ENCODE results near the gene ZNF396. TPM values are rescaled to one million over a fixed set of nuclear protein-coding genes. Genes with fewer than 3 reads are reported as not detected.
A peak's percentile ranks its signal among the peaks of the same experiment; 100 is the strongest.

Gene ZNF396
- total RNA-seq, 1 donor from 2014 or later = 1.4 TPM

DNA sequence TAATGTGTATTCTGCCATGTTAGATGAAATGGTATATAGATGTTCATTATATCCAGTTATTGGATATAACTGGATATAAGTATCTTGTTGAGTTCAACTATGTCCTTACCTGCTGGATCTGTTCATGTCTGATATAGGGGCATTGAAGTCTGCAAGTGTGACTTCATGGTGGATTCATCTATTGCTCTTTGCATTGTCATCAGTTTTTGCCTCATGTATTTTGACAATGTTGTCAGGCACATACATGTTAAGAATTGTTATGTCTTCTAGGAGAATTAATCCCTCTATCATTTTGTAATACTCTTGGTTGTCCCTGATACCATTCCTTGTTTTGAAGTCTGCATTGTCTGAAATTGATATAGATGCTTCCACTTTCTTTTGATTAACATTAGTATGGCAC is 48.3 kb downstream of the ZNF396 start:
- no peaks in the 10 kb centered on the region for H3K4me1 ChIP-seq (ENCODE audit: insufficient read depth, low read length)
- no peak overlapping the region for H3K27ac ChIP-seq (ENCODE audit: low read depth, low read length)
- no peak for FAIRE-seq
- no peak overlapping the region for H3K4me3 Mint-ChIP-seq (ENCODE audit: unreplicated experiment)
- peaks cover 5% of the 10 kb centered on the region for H3K9me3 Mint-ChIP-seq (ENCODE audit: unreplicated experiment)
- H3K36me3 ChIP-seq (ENCODE audit: insufficient read depth, low read length) = peaks cover 15% of the 10 kb centered on the region
- H3K27me3 ChIP-seq (ENCODE audit: insufficient read depth, low read length) = no peaks in the 10 kb centered on the region
- H3K9ac ChIP-seq (ENCODE audit: low read length) = no peak overlapping the region
- H3K27ac Mint-ChIP-seq (ENCODE audit: unreplicated experiment) = no peak overlapping the region
- peaks cover 6% of the 10 kb centered on the region for H3K4me1 Mint-ChIP-seq (ENCODE audit: low read depth, unreplicated experiment)
- no peaks in the 10 kb centered on the region for H3K9me3 ChIP-seq (ENCODE audit: insufficient read depth, low read depth, low read length)
- no peaks in the 10 kb centered on the region for H3K79me2 ChIP-seq (ENCODE audit: insufficient read depth, low read length)
- H3K27me3 Mint-ChIP-seq (ENCODE audit: low read depth, unreplicated experiment) = no peaks in the 10 kb centered on the region
- no peak overlapping the region for H3K4me2 ChIP-seq (ENCODE audit: low read length)
- H2AFZ ChIP-seq (ENCODE audit: low read depth, low read length) = no peak overlapping the region
- no peak overlapping the region for H3K4me3 ChIP-seq (ENCODE audit: insufficient read depth, low read depth, low read length)
- H3K36me3 Mint-ChIP-seq (ENCODE audit: low read depth, unreplicated experiment) = peaks cover 5% of the 10 kb centered on the region
- no peaks in the 10 kb centered on the region for H4K20me1 ChIP-seq (ENCODE audit: insufficient read depth, low read length)
- DNase-seq (ENCODE audit: low read depth) = no peak
- TF ChIP-seq, protein P1, sequence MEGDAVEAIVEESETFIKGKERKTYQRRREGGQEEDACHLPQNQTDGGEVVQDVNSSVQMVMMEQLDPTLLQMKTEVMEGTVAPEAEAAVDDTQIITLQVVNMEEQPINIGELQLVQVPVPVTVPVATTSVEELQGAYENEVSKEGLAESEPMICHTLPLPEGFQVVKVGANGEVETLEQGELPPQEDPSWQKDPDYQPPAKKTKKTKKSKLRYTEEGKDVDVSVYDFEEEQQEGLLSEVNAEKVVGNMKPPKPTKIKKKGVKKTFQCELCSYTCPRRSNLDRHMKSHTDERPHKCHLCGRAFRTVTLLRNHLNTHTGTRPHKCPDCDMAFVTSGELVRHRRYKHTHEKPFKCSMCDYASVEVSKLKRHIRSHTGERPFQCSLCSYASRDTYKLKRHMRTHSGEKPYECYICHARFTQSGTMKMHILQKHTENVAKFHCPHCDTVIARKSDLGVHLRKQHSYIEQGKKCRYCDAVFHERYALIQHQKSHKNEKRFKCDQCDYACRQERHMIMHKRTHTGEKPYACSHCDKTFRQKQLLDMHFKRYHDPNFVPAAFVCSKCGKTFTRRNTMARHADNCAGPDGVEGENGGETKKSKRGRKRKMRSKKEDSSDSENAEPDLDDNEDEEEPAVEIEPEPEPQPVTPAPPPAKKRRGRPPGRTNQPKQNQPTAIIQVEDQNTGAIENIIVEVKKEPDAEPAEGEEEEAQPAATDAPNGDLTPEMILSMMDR (IDR thresholded peaks at IDR 0.05; ENCODE audit: insufficient read depth, low read depth, low read length) = no peak
- TF ChIP-seq EZH2 (IDR thresholded peaks at IDR 0.05; ENCODE audit: insufficient read depth, low read length) = no peak

DNA sequence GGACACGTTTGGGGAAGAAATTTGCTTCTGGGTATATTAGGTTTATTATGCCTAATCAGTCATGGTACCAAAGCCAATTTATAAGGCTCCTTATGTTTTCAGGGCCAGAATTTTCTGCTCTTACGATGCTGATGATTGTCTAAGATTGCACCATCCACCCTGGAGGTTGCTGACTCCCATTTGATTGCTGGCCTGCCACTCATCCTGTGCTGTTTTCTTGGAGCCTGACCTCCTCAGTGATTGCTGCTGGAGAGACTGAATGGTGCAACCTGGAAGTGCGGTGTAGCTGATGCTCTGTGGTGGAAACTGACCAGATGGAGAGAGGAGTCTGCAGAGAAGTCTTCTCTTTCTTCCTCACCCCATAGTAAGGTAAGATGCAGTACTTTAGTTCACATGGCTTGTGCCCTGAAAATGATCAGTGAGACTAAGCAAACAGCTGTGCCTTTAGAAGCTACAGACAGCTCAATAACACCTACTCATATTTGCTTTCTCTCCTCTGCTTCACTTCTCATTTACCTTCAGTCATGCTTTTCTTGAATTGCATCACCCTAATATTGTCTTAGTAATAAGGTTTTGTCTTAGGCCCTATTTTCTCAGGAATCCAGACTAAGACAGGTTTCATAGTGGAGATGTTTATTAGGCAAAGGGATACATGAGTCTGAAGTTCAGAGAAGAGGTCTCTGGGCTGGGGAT is 50.3 kb downstream of the ZNF396 start:
- no peaks in the 10 kb centered on the region for H3K9me3 ChIP-seq (ENCODE audit: insufficient read depth, low read depth, low read length)
- H3K27ac ChIP-seq (ENCODE audit: low read depth, low read length) = no peak overlapping the region
- no peaks in the 10 kb centered on the region for H4K20me1 ChIP-seq (ENCODE audit: insufficient read depth, low read length)
- FAIRE-seq (no peak), DNase-seq (ENCODE audit: low read depth) (no peak)
- H3K4me3 ChIP-seq (ENCODE audit: insufficient read depth, low read depth, low read length) = no peak overlapping the region
- no peak overlapping the region for H3K4me2 ChIP-seq (ENCODE audit: low read length)
- H3K27me3 ChIP-seq (ENCODE audit: insufficient read depth, low read length) = no peaks in the 10 kb centered on the region
- Mint-ChIP-seq H3K4me3 (ENCODE audit: unreplicated experiment) (no peak overlapping the region), H3K27me3 (ENCODE audit: low read depth, unreplicated experiment) (no peaks in the 10 kb centered on the region), H3K27ac (ENCODE audit: unreplicated experiment) (peak overlapping the region; percentile 31), H3K9me3 (ENCODE audit: unreplicated experiment) (peaks cover 8% of the 10 kb centered on the region), H3K36me3 (ENCODE audit: low read depth, unreplicated experiment) (no peaks in the 10 kb centered on the region), H3K4me1 (ENCODE audit: low read depth, unreplicated experiment) (peaks cover 6% of the 10 kb centered on the region)
- H3K79me2 ChIP-seq (ENCODE audit: insufficient read depth, low read length) = no peaks in the 10 kb centered on the region
- H2AFZ ChIP-seq (ENCODE audit: low read depth, low read length) = no peak overlapping the region
- H3K9ac ChIP-seq (ENCODE audit: low read length) = no peak overlapping the region
- TF ChIP-seq EZH2 (IDR thresholded peaks at IDR 0.05; ENCODE audit: insufficient read depth, low read length) = no peak
- TF ChIP-seq, protein P1 (IDR thresholded peaks at IDR 0.05; ENCODE audit: insufficient read depth, low read depth, low read length) = no peak
- peaks cover under 1% of the 10 kb centered on the region for H3K36me3 ChIP-seq (ENCODE audit: insufficient read depth, low read length)
- H3K4me1 ChIP-seq (ENCODE audit: insufficient read depth, low read length) = no peaks in the 10 kb centered on the region

DNA sequence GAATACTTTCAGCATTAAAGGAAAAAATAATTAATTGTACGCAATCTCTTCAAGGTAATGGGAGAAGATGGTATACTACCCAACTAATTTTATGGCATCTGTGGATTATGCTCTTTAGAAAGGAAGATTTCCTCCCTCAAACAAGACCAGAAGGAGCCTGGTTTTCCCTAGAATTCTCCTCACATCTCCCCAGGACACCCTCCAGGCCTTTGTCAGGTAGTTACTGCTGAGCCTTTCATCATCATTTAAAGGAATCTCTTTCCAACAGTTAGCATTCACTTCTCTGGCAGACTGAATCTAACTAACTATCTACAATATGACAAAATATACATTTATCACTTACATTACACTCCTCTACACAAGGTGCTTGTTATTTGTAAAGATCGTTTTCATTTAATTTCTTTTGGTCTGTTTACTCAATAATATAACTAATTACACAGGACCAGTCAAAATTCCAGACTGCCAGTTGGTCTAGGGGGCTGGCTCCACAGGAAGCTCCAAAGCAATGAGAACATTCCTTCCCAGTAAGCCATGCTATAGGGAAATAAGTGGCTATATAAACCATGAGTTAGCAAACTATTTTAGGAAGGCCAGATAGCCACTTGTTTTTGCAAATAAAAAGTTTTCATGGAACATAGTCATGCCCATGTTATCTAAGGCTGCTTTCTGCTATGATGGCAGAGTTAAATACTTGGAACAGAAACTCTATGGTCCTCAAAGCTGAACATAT is 52.0 kb downstream of the ZNF396 start:
- peak overlapping the region; percentile 86 for H3K27ac Mint-ChIP-seq (ENCODE audit: unreplicated experiment)
- H3K27me3 Mint-ChIP-seq (ENCODE audit: low read depth, unreplicated experiment) = no peaks in the 10 kb centered on the region
- H3K4me1 ChIP-seq (ENCODE audit: insufficient read depth, low read length) = no peaks in the 10 kb centered on the region
- no peaks in the 10 kb centered on the region for H3K9me3 ChIP-seq (ENCODE audit: insufficient read depth, low read depth, low read length)
- H3K9ac ChIP-seq (ENCODE audit: low read length) = no peak overlapping the region
- FAIRE-seq (no peak), DNase-seq (ENCODE audit: low read depth) (no peak)
- H3K36me3 Mint-ChIP-seq (ENCODE audit: low read depth, unreplicated experiment) = no peaks in the 10 kb centered on the region
- peaks cover 6% of the 10 kb centered on the region for H3K4me1 Mint-ChIP-seq (ENCODE audit: low read depth, unreplicated experiment)
- H3K27ac ChIP-seq (ENCODE audit: low read depth, low read length) = peak overlapping the region; percentile 41
- TF ChIP-seq, protein P1 (IDR thresholded peaks at IDR 0.05; ENCODE audit: insufficient read depth, low read depth, low read length) = no peak
- TF ChIP-seq EZH2 (IDR thresholded peaks at IDR 0.05; ENCODE audit: insufficient read depth, low read length) = no peak
- H3K4me2 ChIP-seq (ENCODE audit: low read length) = no peak overlapping the region
- H3K79me2 ChIP-seq (ENCODE audit: insufficient read depth, low read length) = no peaks in the 10 kb centered on the region
- no peak overlapping the region for H3K4me3 Mint-ChIP-seq (ENCODE audit: unreplicated experiment)
- H2AFZ ChIP-seq (ENCODE audit: low read depth, low read length) = peak overlapping the region; percentile 6
- no peaks in the 10 kb centered on the region for H3K36me3 ChIP-seq (ENCODE audit: insufficient read depth, low read length)
- H3K27me3 ChIP-seq (ENCODE audit: insufficient read depth, low read length) = no peaks in the 10 kb centered on the region
- no peak overlapping the region for H3K4me3 ChIP-seq (ENCODE audit: insufficient read depth, low read depth, low read length)
- no peaks in the 10 kb centered on the region for H4K20me1 ChIP-seq (ENCODE audit: insufficient read depth, low read length)
- peaks cover 8% of the 10 kb centered on the region for H3K9me3 Mint-ChIP-seq (ENCODE audit: unreplicated experiment)
